ENCODE data around the gene AP3B1. TPM values are rescaled to one million over a fixed set of nuclear protein-coding genes. Genes with fewer than 3 reads are reported as not detected.

Gene AP3B1
- total and polyA plus RNA-seq, 2 donors (not counting 1 experiment from before 2014, with no cell fraction given) = 26.8 to 58.9 TPM

- Histone ChIP-seq H3K4me2 (replicated peaks; ENCODE audit: low read depth, low read length, poor library complexity, severe bottlenecking) (peak overlapping the region; percentile 26), H4K20me1 (ENCODE audit: control insufficient read depth, insufficient read depth, low read length, poor library complexity, severe bottlenecking) (peaks cover 4% of the 10 kb centered on the region), H3K36me3 (replicated peaks in 1 of 2; ENCODE audit: control extremely low read depth in 1 of 2, control insufficient read depth in 1 of 2, extremely low read depth in 1 of 2, insufficient read depth in 2 of 2, low read length in 1 of 2) (peaks cover 4 to 7% of the 10 kb centered on the region in 2 experiments), H3K27ac (ENCODE audit: low read length in 2 of 2) (peak overlapping the region; percentile 29 to 33), H3K9me3 (ENCODE audit: control extremely low read depth in 1 of 3, control insufficient read depth in 2 of 3, insufficient read depth in 1 of 3, low read length in 2 of 3) (no peaks in the 10 kb centered on the region), H3K27me3 (replicated peaks in 1 of 4; ENCODE audit: control extremely low read depth in 1 of 4, control insufficient read depth in 3 of 4, insufficient read depth in 4 of 4, low read length in 3 of 4) (no peaks in the 10 kb centered on the region), H2AFZ (ENCODE audit: insufficient read depth, low read depth, low read length, poor library complexity, severe bottlenecking) (no peak overlapping the region), H3K4me1 (ENCODE audit: control insufficient read depth in 2 of 2, insufficient read depth in 2 of 2, low read length in 2 of 2) (peaks cover 8 to 10% of the 10 kb centered on the region in 2 donors), H3K4me3 (ENCODE audit: control extremely low read depth in 1 of 5, extremely low read depth in 1 of 5, insufficient read depth in 1 of 5, low read depth in 2 of 5, low read length in 4 of 5) (no peak overlapping the region), H3K9ac (ENCODE audit: low read length) (no peak overlapping the region), H3K79me2 (ENCODE audit: control insufficient read depth, insufficient read depth, low read length) (no peaks in the 10 kb centered on the region)
- CTCF ChIA-PET = interaction anchor here (0.6 to 1.5 kb wide), 14 partner anchors 11 to 744 kb away, joined by 3 to 21 read pairs (median 4); partner anchors contain the start of gene AP3B1
- intact Hi-C loops (cut with micrococcal nuclease) = loop anchor here (1.0 to 2.0 kb wide), 7 partner anchors 47 to 763 kb away; partner anchors contain the start of genes AP3B1, ARSB, SCAMP1 and TBCA
- Mint-ChIP-seq H3K9me3 (ENCODE audit: insufficient read depth) (no peaks in the 10 kb centered on the region), H3K4me3 (peak overlapping the region; percentile 4), H3K27me3 (no peaks in the 10 kb centered on the region), H3K4me1 (peaks cover 18% of the 10 kb centered on the region), H3K27ac (peak overlapping the region; percentile 85)
- WGBS (ENCODE audit: insufficient coverage) = 0% methylated on average over 1 of the region's 2 CpGs
- ATAC-seq (ENCODE audit: low read depth) (peak; percentile 100), DNase-seq (peak; percentile 90)
- TF ChIP-seq EZH2 (IDR thresholded peaks at IDR 0.05; ENCODE audit: borderline replicate concordance, insufficient read depth, low read depth, low read length, poor library complexity, severe bottlenecking) (no peak), CTCF (IDR thresholded peaks at IDR 0.05) (peak; percentile 67)
- POLR2A ChIA-PET = no interaction called here
Measured at GRCh38 chr5:78221964-78222451, 72.5 kb downstream of the AP3B1 start.

DNA sequence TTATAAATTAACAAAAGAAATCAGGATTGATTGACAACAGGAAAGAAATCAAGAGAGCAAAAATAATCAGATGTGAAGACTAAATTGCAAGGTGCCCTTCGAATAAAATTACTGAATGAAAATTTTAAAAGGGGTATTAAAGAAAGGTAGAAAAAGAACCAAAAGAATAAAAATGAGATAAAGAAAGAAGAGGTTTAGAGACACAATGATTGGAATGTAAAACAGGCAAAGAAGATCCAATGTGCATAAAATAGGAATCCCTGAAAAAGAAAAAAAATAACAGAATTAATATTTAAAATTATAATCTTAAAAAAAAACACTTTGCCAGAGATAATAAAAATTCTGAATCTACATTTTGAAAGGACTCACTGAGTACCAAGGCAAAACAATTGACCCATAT lies 73.0 kb downstream of the AP3B1 start:
- peaks cover 18% of the 10 kb centered on the region for H3K4me1 Mint-ChIP-seq
- H4K20me1 ChIP-seq (ENCODE audit: control insufficient read depth, insufficient read depth, low read length, poor library complexity, severe bottlenecking) = peaks cover 4% of the 10 kb centered on the region
- peaks cover 4 to 7% of the 10 kb centered on the region in 2 experiments for H3K36me3 ChIP-seq (replicated peaks in 1 of 2; ENCODE audit: control extremely low read depth in 1 of 2, control insufficient read depth in 1 of 2, extremely low read depth in 1 of 2, insufficient read depth in 2 of 2, low read length in 1 of 2)
- no peak overlapping the region for H3K4me3 ChIP-seq (ENCODE audit: control extremely low read depth in 1 of 5, extremely low read depth in 1 of 5, insufficient read depth in 1 of 5, low read depth in 2 of 5, low read length in 4 of 5)
- CTCF ChIA-PET = interaction anchor here (0.6 to 1.5 kb wide), 10 partner anchors 10 to 745 kb away, joined by 3 to 21 read pairs (median 4); partner anchors contain the start of gene AP3B1
- H3K79me2 ChIP-seq (ENCODE audit: control insufficient read depth, insufficient read depth, low read length) = no peaks in the 10 kb centered on the region
- no peak for ATAC-seq (ENCODE audit: low read depth)
- POLR2A ChIA-PET = no interaction called here
- 100% methylated on average over 1 of the region's 1 CpG for WGBS (ENCODE audit: insufficient coverage)
- H2AFZ ChIP-seq (ENCODE audit: insufficient read depth, low read depth, low read length, poor library complexity, severe bottlenecking) = no peak overlapping the region
- H3K27me3 ChIP-seq (replicated peaks in 1 of 4; ENCODE audit: control extremely low read depth in 1 of 4, control insufficient read depth in 3 of 4, insufficient read depth in 4 of 4, low read length in 3 of 4) = no peaks in the 10 kb centered on the region
- H3K9me3 Mint-ChIP-seq (ENCODE audit: insufficient read depth) = no peaks in the 10 kb centered on the region
- DNase-seq = no peak
- intact Hi-C loops (cut with micrococcal nuclease) = no loop called here
- H3K4me2 ChIP-seq (replicated peaks; ENCODE audit: low read depth, low read length, poor library complexity, severe bottlenecking) = peak overlapping the region; percentile 26
- TF ChIP-seq CTCF (IDR thresholded peaks at IDR 0.05) = no peak
- no peak for TF ChIP-seq EZH2 (IDR thresholded peaks at IDR 0.05; ENCODE audit: borderline replicate concordance, insufficient read depth, low read depth, low read length, poor library complexity, severe bottlenecking)
- no peak overlapping the region for H3K9ac ChIP-seq (ENCODE audit: low read length)
- H3K4me3 Mint-ChIP-seq = no peak overlapping the region
- H3K9me3 ChIP-seq (ENCODE audit: control extremely low read depth in 1 of 3, control insufficient read depth in 2 of 3, insufficient read depth in 1 of 3, low read length in 2 of 3) = no peaks in the 10 kb centered on the region
- peaks cover 8 to 10% of the 10 kb centered on the region in 2 donors for H3K4me1 ChIP-seq (ENCODE audit: control insufficient read depth in 2 of 2, insufficient read depth in 2 of 2, low read length in 2 of 2)
- H3K27ac ChIP-seq (ENCODE audit: low read length in 2 of 2) = no peak overlapping the region
- no peaks in the 10 kb centered on the region for H3K27me3 Mint-ChIP-seq
- H3K27ac Mint-ChIP-seq = peak overlapping the region; percentile 85
